Peyer's patch (tissue), 4 donors: ENCODE results near the gene RPL29.

Experiments
- POLR2A ChIP-seq, 2 donors: fragments of 450-650 bp; IDR thresholded peaks; one replicate each; pipeline ENCODE4 v1.5.1; 2017; ENCODE audit warnings: antibody characterized with exemption in 2 of 2, mild to moderate bottlenecking in 2 of 2, moderate library complexity in 2 of 2
- TF ChIP-seq, protein P1 (sequence below), 6 experiments: fragments of 450-650 bp in 4 of 6; fragments of 200-600 bp in 2 of 6; sonication (generic) in 1 of 6; IDR thresholded peaks; one replicate each; pipeline ENCODE4 v1.5.1; 2017 to 2019; ENCODE audit warnings: antibody characterized with exemption in 6 of 6, mild to moderate bottlenecking in 3 of 6, moderate library complexity in 1 of 6

DNA sequence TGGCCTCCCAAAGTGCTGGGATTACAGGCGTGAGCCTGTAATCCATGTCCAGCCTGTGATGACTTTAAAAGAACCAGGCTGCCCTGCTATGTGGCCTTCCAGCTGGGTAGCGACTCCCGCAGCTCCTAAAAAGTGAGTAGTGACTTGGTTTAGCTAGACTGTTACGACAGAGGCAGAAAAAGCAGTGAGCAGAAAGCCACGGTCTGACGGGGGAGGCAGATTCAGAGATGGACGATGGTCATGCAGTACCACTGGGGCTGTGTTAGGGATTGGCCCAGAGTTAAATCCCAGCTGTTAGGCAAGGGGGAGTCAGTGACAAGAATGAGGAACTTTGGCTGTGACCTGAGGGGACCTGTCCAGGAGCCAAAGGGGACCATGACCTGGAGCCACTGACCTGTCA is 3.1 kb upstream of the RPL29 start:
- TF ChIP-seq, protein P1, sequence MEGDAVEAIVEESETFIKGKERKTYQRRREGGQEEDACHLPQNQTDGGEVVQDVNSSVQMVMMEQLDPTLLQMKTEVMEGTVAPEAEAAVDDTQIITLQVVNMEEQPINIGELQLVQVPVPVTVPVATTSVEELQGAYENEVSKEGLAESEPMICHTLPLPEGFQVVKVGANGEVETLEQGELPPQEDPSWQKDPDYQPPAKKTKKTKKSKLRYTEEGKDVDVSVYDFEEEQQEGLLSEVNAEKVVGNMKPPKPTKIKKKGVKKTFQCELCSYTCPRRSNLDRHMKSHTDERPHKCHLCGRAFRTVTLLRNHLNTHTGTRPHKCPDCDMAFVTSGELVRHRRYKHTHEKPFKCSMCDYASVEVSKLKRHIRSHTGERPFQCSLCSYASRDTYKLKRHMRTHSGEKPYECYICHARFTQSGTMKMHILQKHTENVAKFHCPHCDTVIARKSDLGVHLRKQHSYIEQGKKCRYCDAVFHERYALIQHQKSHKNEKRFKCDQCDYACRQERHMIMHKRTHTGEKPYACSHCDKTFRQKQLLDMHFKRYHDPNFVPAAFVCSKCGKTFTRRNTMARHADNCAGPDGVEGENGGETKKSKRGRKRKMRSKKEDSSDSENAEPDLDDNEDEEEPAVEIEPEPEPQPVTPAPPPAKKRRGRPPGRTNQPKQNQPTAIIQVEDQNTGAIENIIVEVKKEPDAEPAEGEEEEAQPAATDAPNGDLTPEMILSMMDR (IDR thresholded peaks at IDR 0.05), result no peak
- TF ChIP-seq POLR2A (IDR thresholded peaks at IDR 0.05), result no peak
